GM12891 (cell line): ENCODE measurements around the gene HNRNPLL.

Source experiments
- DNase-seq: peaks from one replicate; pipeline ENCODE4 v3.0.0; 2011; ENCODE audit warnings: low spot score; ENCODE audit not compliant: insufficient read length
- FAIRE-seq: peaks from 2 replicates; lab custom pipeline; 2011; peaks lifted over from hg19 to GRCh38; lab: Jason Lieb, UNC
- PAX5 ChIP-seq: IDR thresholded peaks from 2 replicates; pipeline ENCODE4 v1.6.1; 2011; ENCODE audit warnings: low read length, moderate library complexity, mild to moderate bottlenecking; ENCODE audit not compliant: insufficient read depth, severe bottlenecking
- POLR2A ChIP-seq: IDR thresholded peaks from 2 replicates; pipeline ENCODE4 v1.6.1; 2011; ENCODE audit warnings: low read depth, low read length, control low read depth
- POLR2AphosphoS5 ChIP-seq: IDR thresholded peaks from 2 replicates; pipeline ENCODE4 v1.6.1; 2011; ENCODE audit warnings: low read depth, low read length, control low read depth
- POU2F2 ChIP-seq: IDR thresholded peaks from 2 replicates; pipeline ENCODE4 v1.6.1; 2011; ENCODE audit warnings: low read depth, mild to moderate bottlenecking, control low read depth, low read length, moderate library complexity
- SPI1 ChIP-seq: IDR thresholded peaks from 2 replicates; pipeline ENCODE4 v1.6.1; 2011; ENCODE audit warnings: low read depth, low read length, control low read depth
- TAF1 ChIP-seq: IDR thresholded peaks from 2 replicates; pipeline ENCODE4 v1.6.1; 2011; ENCODE audit warnings: low read depth, low read length, control low read depth

Gene HNRNPLL

DNA sequence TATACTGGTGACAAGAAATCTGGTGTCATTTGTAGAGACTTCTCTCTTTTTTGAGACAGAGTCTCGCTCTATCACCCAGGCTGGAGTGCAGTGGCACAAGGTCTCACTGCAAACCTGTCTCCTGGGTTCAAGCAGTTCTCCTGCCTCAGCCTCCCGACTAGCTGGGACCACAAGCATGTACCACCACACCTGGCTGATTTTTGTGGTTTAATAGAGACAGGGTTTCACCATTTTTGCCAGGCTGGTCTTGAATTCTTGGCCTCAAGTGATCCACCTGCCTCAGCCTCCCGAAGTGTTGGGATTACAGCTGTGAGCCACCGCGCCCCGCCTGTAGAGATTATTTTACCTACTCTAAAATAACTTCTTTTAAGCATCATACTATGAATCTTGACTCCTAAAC, 6.5 kb downstream of the HNRNPLL start:
- TF ChIP-seq PAX5 (no peak), POLR2AphosphoS5 (no peak), SPI1 (no peak), POLR2A (no peak), TAF1 (no peak), POU2F2 (no peak)
- no peak for DNase-seq
- peak; percentile 62 for FAIRE-seq

DNA sequence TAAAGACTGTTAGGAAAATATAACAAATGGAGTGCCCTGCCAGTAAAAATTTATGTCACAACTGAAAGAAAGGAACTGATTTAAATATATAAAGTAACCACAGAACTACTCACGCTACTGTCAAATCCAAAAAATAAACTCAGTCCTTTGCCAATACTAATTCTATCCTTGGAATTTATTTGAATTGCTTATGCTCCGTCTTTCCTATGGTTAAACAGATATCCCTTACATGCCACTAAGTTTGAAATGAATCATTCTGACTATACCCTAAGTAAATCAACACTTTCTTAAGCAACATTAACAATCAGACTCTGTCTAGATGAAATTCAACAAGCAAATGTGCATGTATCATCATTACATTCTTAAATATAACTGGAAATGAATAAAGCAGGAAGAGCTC, 9.8 kb downstream of the HNRNPLL start:
- FAIRE-seq (no peak), DNase-seq (no peak)
- TF ChIP-seq POLR2A: no peak

DNA sequence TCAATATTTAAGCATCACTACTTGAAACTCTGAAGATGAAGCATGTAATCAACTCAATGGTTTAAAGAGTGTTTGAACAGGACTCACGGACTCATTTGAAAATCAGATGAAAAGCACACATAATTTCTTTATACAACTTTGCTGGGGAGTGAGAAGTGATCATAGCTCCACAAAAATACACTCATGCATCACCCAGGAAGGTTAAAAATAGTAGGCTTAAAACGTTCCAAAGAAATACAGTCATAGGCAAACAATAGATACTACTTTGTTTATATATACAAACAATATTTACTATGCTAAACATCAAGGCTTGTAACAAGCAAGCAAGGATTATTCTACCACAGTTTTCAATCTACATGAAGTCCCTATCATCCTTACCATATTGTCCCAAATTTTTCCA, 11.6 kb downstream of the HNRNPLL start:
- TF ChIP-seq POLR2A (no peak), POLR2AphosphoS5 (no peak), POU2F2 (no peak), TAF1 (no peak), SPI1 (no peak), PAX5 (no peak)
- DNase-seq (no peak), FAIRE-seq (no peak)

DNA sequence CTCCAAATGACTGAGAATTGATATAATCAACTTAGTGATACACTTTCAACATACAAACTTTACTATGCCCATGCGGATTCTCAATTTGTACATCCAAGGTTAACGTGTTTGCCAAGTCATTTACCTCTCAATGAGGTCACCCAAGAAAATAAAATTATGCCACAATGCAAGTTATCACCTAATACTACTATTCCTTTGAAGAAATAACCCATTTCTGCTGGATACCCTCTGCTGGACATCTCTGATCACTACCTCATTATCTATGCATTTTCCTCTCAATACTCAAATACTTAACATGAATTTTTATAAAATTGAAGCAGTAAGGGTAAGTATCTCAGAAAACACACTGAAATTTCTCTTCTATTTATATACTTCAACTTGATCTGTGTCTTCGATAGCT, 12.7 kb downstream of the HNRNPLL start:
- DNase-seq (no peak), FAIRE-seq (no peak)
- TF ChIP-seq POU2F2 (no peak), SPI1 (no peak), TAF1 (no peak), POLR2AphosphoS5 (no peak), POLR2A (no peak), PAX5 (no peak)

DNA sequence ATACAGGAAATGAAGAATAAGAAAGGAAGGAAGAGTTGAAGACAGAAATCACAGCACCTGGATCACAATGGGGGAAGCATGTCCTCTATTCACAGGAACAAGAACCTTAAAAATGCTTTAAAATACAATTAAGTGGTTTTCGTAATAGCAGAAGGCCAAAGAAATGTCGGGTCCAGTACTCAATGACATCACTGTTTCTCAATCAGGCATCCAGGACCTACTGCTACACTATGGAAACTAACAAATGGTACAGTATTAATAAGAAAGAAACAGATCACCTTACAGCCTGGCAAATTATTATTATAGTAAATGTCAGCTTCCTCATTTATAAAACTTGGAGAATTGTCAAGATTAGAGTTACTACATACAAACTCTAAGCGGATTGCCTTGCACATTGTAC, 15.8 kb downstream of the HNRNPLL start:
- FAIRE-seq (no peak), DNase-seq (no peak)

DNA sequence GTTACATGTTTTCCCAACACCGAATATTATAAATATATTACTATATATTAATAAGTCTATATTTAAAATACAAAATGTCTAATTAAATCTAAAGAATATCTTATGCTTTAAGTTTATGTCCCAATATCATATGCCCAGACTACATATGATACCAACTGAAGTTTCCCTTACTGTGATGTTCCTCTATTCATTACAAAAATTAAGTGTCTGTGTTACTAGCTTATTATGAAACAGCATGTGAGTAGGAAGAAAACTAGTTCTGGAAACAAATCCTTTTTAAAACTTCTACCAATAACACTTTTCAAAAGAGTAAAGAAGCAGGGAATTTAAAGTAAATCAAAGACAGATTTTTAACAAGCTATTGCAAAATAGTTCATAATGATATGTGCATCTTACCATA, 17.8 kb downstream of the HNRNPLL start:
- no peak for FAIRE-seq
- TF ChIP-seq SPI1 (no peak), POLR2AphosphoS5 (no peak), POLR2A (no peak), PAX5 (no peak)
- DNase-seq: no peak

More for the DNA sequence above, 15.8 kb downstream of the HNRNPLL start:
- TF ChIP-seq PAX5 (no peak), SPI1 (no peak), POU2F2 (no peak), TAF1 (no peak), POLR2A (no peak), POLR2AphosphoS5 (no peak)

DNA sequence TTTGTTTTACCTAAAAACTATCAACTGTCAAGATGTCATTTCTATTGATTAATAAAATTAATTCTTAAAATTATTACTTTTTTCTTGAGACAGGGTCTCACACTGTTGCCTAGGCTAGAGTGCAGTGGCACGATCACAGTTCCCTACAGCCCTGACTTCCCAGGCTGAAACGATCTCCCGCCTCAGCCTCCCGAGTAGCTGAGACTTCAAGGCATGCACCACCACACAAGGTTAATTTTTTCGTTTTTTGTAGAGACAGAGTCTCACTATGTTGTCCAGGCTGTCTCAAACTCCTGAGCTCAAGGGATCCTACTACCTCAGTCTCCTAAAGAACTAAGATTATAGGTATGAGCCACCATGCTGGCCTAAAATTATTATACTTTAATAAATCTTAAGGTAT, 18.7 kb downstream of the HNRNPLL start:
- no peak for FAIRE-seq
- DNase-seq: no peak
- TF ChIP-seq POLR2A (no peak), POU2F2 (no peak), SPI1 (no peak), POLR2AphosphoS5 (no peak), PAX5 (no peak), TAF1 (no peak)

DNA sequence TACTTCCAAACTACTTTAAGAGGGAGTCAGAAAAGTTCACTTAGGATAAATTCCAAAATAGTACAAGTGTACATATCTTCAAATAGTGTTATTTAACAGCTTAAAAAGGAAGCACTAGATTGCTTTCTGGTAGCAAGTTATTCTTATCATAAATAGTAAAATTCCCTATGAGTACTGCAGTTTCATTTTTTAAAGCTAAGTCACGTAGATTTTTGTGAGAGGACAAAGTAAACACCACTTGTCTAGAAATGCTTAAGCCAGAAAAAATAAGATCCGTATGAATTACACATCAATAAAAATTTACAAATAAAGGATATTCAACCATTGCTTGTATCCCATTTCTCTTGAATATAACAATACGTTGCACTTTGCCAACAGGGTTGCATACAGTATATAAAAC, 19.2 kb downstream of the HNRNPLL start:
- DNase-seq (no peak), FAIRE-seq (peak; percentile 20)
- TF ChIP-seq SPI1: no peak
- no peak for TF ChIP-seq PAX5
- no peak for TF ChIP-seq TAF1
- TF ChIP-seq POLR2AphosphoS5: no peak
- TF ChIP-seq POU2F2: no peak

DNA sequence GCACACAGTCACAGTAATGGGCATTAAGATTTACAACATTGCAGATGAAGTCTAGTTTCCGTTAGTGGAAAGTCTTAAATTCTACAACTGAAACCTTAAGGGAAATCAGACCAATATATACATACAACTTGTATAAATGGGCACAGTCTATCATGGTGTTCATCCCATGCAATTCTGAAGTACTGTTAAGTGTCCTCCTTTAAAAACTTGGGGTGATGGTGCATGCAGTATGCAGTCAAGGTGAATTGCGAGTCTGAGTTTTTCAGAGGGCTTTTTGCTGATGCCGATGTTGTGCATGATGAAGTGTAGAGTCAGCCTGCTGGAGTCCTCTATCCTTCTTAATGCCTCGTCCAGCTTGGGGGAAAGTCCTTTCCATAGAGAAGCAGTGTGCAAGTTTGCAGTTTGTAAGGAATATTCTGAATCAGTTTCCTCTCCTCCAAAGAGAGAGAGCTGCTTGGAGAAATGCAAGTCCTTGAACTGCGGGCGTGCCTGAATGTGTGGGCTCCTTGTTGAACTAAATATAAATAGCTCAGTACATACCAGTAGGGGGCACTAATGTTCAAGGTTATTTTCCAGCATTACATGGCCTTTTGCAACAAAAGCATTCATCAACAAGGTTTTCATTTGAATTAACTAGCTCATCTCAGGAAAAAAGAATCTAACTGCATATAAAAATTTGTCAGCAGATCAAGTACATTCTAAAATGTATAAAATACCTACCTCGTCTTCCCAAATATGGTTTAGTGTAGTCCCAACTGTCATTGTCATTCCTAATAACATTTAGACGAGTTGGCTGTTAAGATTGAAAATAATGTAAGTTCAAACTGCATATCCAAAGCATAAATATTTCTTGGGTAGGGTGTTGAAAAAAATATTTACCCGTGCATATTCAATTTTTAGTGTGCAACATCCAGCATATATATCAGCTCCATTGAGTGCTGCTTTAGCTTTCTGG, 21.3 kb downstream of the HNRNPLL start:
- no peak for DNase-seq
- no peak for TF ChIP-seq POLR2A
- TF ChIP-seq TAF1: no peak
- TF ChIP-seq SPI1: no peak
- no peak for TF ChIP-seq POU2F2
- no peak for TF ChIP-seq POLR2AphosphoS5
- TF ChIP-seq PAX5: no peak
- peak; percentile 62 for FAIRE-seq

DNA sequence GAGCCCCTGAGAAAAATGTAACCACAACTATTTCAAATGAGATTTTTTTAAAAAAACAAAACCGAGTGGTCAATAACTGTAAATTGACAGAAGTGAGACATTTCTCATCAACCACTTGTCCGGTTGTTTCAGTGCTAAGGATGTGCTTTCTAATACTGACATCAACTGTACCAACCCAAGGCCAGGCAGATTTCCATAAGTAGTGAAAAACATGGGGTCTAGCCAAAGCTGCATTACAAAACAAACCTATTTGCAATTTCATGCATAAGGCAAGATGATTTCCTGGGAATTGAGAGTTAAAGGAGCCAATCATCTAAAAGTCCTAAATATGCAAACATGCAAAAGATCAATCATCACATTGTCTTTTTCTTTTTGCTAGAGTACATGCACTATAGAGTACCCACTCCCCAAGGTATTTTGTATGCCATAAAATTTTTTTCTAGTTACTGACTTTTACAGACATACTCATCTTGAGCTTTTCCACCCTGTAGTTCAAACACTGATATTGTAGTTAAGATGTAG, 22.6 kb downstream of the HNRNPLL start:
- TF ChIP-seq POLR2AphosphoS5: no peak
- TF ChIP-seq POLR2A: no peak
- no peak for TF ChIP-seq PAX5
- TF ChIP-seq POU2F2: no peak
- no peak for FAIRE-seq
- DNase-seq: no peak

DNA sequence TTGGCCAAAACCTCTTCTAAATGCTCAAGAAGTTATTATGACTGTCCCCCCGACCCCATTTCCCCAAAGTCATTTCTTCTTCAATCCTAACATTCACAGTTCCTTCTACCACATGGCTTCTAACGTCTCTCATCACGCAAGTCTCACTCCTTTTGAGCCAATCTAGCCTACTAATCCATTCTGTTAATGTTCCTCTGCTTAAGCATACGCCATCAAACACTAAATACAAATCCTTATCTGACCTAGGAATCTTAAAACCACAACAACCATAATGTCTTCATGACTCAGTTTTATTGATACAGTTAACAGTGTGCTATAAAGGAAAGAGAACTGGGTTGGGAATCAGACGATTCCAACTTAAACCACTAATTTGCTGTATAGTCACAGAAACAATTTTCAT, 23.9 kb downstream of the HNRNPLL start:
- FAIRE-seq: peak; percentile 13
- no peak for TF ChIP-seq POLR2A
- TF ChIP-seq SPI1: no peak
- TF ChIP-seq POLR2AphosphoS5: no peak
- TF ChIP-seq PAX5: no peak
- no peak for TF ChIP-seq TAF1
- no peak for TF ChIP-seq POU2F2
- no peak for DNase-seq
